CD1c-positive myeloid dendritic cell (primary cell): ENCODE data around the gene NAXD.
A peak's percentile ranks its signal among the peaks of the same experiment; 100 is the strongest.

ENCODE experiments used
- DNase-seq: peaks from one replicate; pipeline ENCODE4 v3.0.0-alpha.2; 2016; ENCODE audit errors: extremely low spot score

Gene NAXD

GRCh38 chr13:110643768-110644421 is 28.6 kb downstream of the NAXD start:
- no peak for DNase-seq

GRCh38 chr13:110644892-110645521 is 29.7 kb downstream of the NAXD start:
- DNase-seq: peak; percentile 64

GRCh38 chr13:110645750-110646149 is 30.4 kb downstream of the NAXD start:
- DNase-seq: no peak

- DNase-seq: no peak
These were observed 31.4 kb downstream of the NAXD start for GRCh38 chr13:110646442-110647364.

GRCh38 chr13:110647365-110647737 is 32.0 kb downstream of the NAXD start:
- DNase-seq: no peak

- DNase-seq: no peak
These were observed 32.9 kb downstream of the NAXD start for GRCh38 chr13:110648146-110648819.

GRCh38 chr13:110648848-110649421 is 33.6 kb downstream of the NAXD start:
- no peak for DNase-seq

- DNase-seq: no peak
These were observed 34.2 kb downstream of the NAXD start for GRCh38 chr13:110649551-110649950.

GRCh38 chr13:110650436-110650835 is 35.1 kb downstream of the NAXD start:
- no peak for DNase-seq

GRCh38 chr13:110651271-110651670 is 35.9 kb downstream of the NAXD start:
- DNase-seq: no peak

- no peak for DNase-seq
These were observed 36.4 kb downstream of the NAXD start for GRCh38 chr13:110651726-110652230.

- DNase-seq: no peak
These were observed 36.9 kb downstream of the NAXD start for GRCh38 chr13:110652231-110652730.

- no peak for DNase-seq
These were observed 37.4 kb downstream of the NAXD start for GRCh38 chr13:110652764-110653163.

- no peak for DNase-seq
These were observed 37.9 kb downstream of the NAXD start for GRCh38 chr13:110653271-110653670.

- no peak for DNase-seq
These were observed 38.5 kb downstream of the NAXD start for GRCh38 chr13:110653851-110654250.

GRCh38 chr13:110657196-110657595 is 41.9 kb downstream of the NAXD start:
- DNase-seq: no peak

GRCh38 chr13:110658218-110658911 is 43.0 kb downstream of the NAXD start:
- DNase-seq: peak; percentile 79

GRCh38 chr13:110661256-110661655 is 45.9 kb downstream of the NAXD start:
- no peak for DNase-seq

- DNase-seq: no peak
These were observed 46.7 kb downstream of the NAXD start for GRCh38 chr13:110662091-110662490.

GRCh38 chr13:110662777-110663443 is 47.6 kb downstream of the NAXD start:
- DNase-seq: no peak
